ENCODE results near the gene IQSEC1. TPM values are rescaled to one million over a fixed set of nuclear protein-coding genes. Genes with fewer than 3 reads are reported as not detected.

Gene IQSEC1
- total and polyA plus RNA-seq, 10 of the 15 experiments (the other 5 are each of a cell fraction or from before 2014, with no cell fraction given): 0.92 to 55.2 (median 8.5) TPM

GRCh38 chr3:13105896-13106250, 32.6 kb upstream of the IQSEC1 start:
- ChIA-PET RAD21 (ENCODE audit: unreplicated experiment) (no interaction called here), SMC1A (ENCODE audit: uncharacterized antibody, unreplicated experiment) (no interaction called here), CTCF (interaction anchor here (6.5 kb wide), 1 partner anchor 13 kb away, joined by 46 read pairs; no protein-coding TSS in a partner anchor), POLR2A (no interaction called here)
- Histone ChIP-seq H3K4me1 (ENCODE audit: control insufficient read depth, insufficient read depth, low read length) (peaks cover 7% of the 10 kb centered on the region), H3K9me3 (replicated peaks; ENCODE audit: control insufficient read depth, insufficient read depth, low read length) (no peaks in the 10 kb centered on the region), H3K27me3 (replicated peaks in 1 of 2; ENCODE audit: control insufficient read depth in 2 of 2, insufficient read depth in 2 of 2, low read length in 1 of 2) (no peaks in the 10 kb centered on the region), H3K79me2 (ENCODE audit: control insufficient read depth, insufficient read depth, low read length) (no peaks in the 10 kb centered on the region), H3K4me3 (no peak overlapping the region), H2AFZ (ENCODE audit: control insufficient read depth, low read depth, low read length) (no peak overlapping the region), H4K20me1 (ENCODE audit: control insufficient read depth, insufficient read depth) (no peaks in the 10 kb centered on the region), H3K4me2 (ENCODE audit: control insufficient read depth, insufficient read depth) (no peak overlapping the region), H3K9ac (ENCODE audit: control insufficient read depth, insufficient read depth, low read length) (no peak overlapping the region), H3K36me3 (ENCODE audit: control insufficient read depth in 2 of 2, insufficient read depth in 2 of 2, low read length in 1 of 2) (no peaks in the 10 kb centered on the region), H3K27ac (ENCODE audit: control insufficient read depth, insufficient read depth) (no peak overlapping the region)
- BruUV-seq (replicated peaks): no TSS peak
- intact Hi-C loops (cut with micrococcal nuclease; ENCODE audit: unreplicated experiment): no loop called here
- ATAC-seq (no peak), DNase-seq (ENCODE audit: low read depth, low spot score) (no peak), FAIRE-seq (no peak)
- WGBS (ENCODE audit: insufficient coverage, insufficient replicate concordance, low lambda C conversion rate, missing lambda C conversion rate): 43% methylated on average over 5 of the region's 5 CpGs
- no peak for TF ChIP-seq POU2F2 (IDR thresholded peaks at IDR 0.05; ENCODE audit: borderline replicate concordance, low read depth, low read length)
- no peak for TF ChIP-seq E4F1 (IDR thresholded peaks at IDR 0.05; ENCODE audit: borderline replicate concordance, partially characterized antibody)
- no peak for TF ChIP-seq EGR1 (IDR thresholded peaks at IDR 0.05; ENCODE audit: borderline replicate concordance in 1 of 2, low read depth in 2 of 2, low read length in 2 of 2)
- TF ChIP-seq BCL11A (IDR thresholded peaks at IDR 0.05; ENCODE audit: low read depth, low read length): no peak
- TF ChIP-seq SP1 (IDR thresholded peaks at IDR 0.05; ENCODE audit: low read depth, low read length): no peak
- no peak for TF ChIP-seq MTA3 (IDR thresholded peaks at IDR 0.05; ENCODE audit: borderline replicate concordance, low read length)
- no peak for TF ChIP-seq PRDM15 (CRISPR knock-in tag; IDR thresholded peaks at IDR 0.05)
- TF ChIP-seq YBX1 (IDR thresholded peaks at IDR 0.05): no peak
- no peak for TF ChIP-seq BHLHE40 (IDR thresholded peaks at IDR 0.05; ENCODE audit: borderline replicate concordance in 1 of 2, low read depth in 2 of 2, low read length in 1 of 2)
- no peak for TF ChIP-seq CHD1 (IDR thresholded peaks at IDR 0.05; ENCODE audit: low read depth, low read length)
- TF ChIP-seq CBFB (IDR thresholded peaks at IDR 0.05; ENCODE audit: low read depth): no peak
- no peak for TF ChIP-seq CTCF (IDR thresholded peaks at IDR 0.05 in 2 of 3, conservative IDR thresholded peaks at IDR 0.05 in 1 of 3; ENCODE audit: control insufficient read depth in 2 of 3, extremely low read depth in 1 of 3, insufficient read depth in 1 of 3, low read depth in 3 of 3, low read length in 3 of 3)
- no peak for TF ChIP-seq SREBF2 (IDR thresholded peaks at IDR 0.05; ENCODE audit: low read length)
- no peak for TF ChIP-seq PML (IDR thresholded peaks at IDR 0.05; ENCODE audit: low read length)
- no peak for TF ChIP-seq CEBPB (IDR thresholded peaks at IDR 0.05; ENCODE audit: borderline replicate concordance in 1 of 2, low read depth in 2 of 2, low read length in 2 of 2)
- no peak for TF ChIP-seq ESRRA (IDR thresholded peaks at IDR 0.05; ENCODE audit: low read length)
- no peak for TF ChIP-seq CBX5 (IDR thresholded peaks at IDR 0.05; ENCODE audit: low read depth)
- in situ Hi-C loops (cut with MboI): no loop called here

Measured in GM12878 (cell line).